ELF-1 (cell line): Measurements from ENCODE around the gene ACSBG1.
A peak's percentile ranks its signal among the peaks of the same experiment; 100 is the strongest.
"Not testable (repeated sequence)": the region's sequence is repeated elsewhere in the genome, so short reads cannot be mapped to it uniquely, and the experiment has no call there.

Experiments
- DNase-seq: peaks from one replicate; pipeline ENCODE4 v3.0.0-alpha.2; 2016; ENCODE audit warnings: low read depth, low spot score

ACSBG1 gene

GRCh38 chr15:78168608-78169007, 65.8 kb downstream of the ACSBG1 start:
- DNase-seq, result no peak

- no peak for DNase-seq
These were observed 67.0 kb downstream of the ACSBG1 start for GRCh38 chr15:78167227-78167888.

- no peak for DNase-seq
These were observed 70.4 kb downstream of the ACSBG1 start for GRCh38 chr15:78164010-78164409.

GRCh38 chr15:78162038-78162437, 72.3 kb downstream of the ACSBG1 start:
- DNase-seq, result no peak

GRCh38 chr15:78159395-78159794, 75.0 kb downstream of the ACSBG1 start:
- DNase-seq, result no peak

GRCh38 chr15:78157203-78157602, 77.2 kb downstream of the ACSBG1 start:
- no peak for DNase-seq

- no peak for DNase-seq
These were observed 77.7 kb downstream of the ACSBG1 start for GRCh38 chr15:78156653-78157052.

GRCh38 chr15:78155355-78155939, 78.9 kb downstream of the ACSBG1 start:
- no peak for DNase-seq

GRCh38 chr15:78154955-78155354, 79.4 kb downstream of the ACSBG1 start:
- DNase-seq, result no peak

GRCh38 chr15:78151075-78151474, 83.3 kb downstream of the ACSBG1 start:
- DNase-seq, result not testable (repeated sequence)

- DNase-seq, result peak; percentile 31
These were observed 84.3 kb downstream of the ACSBG1 start for GRCh38 chr15:78149805-78150751.

- DNase-seq, result peak; percentile 91
These were observed 85.1 kb downstream of the ACSBG1 start, which contains the start of gene IDH3A for GRCh38 chr15:78149068-78149804. IDH3A (plus strand) TSS chr15:78149362; CDS start chr15:78149404, 42 bp downstream.

GRCh38 chr15:78148392-78149067, 85.8 kb downstream of the ACSBG1 start:
- DNase-seq, result no peak

GRCh38 chr15:78147566-78147965, 86.8 kb downstream of the ACSBG1 start:
- DNase-seq, result no peak

GRCh38 chr15:78146425-78147154, 87.8 kb downstream of the ACSBG1 start:
- DNase-seq, result no peak

GRCh38 chr15:78142332-78142731, 92.0 kb downstream of the ACSBG1 start:
- no peak for DNase-seq

GRCh38 chr15:78140292-78140691, 94.1 kb downstream of the ACSBG1 start:
- DNase-seq, result no peak

GRCh38 chr15:78139578-78139977, 94.8 kb downstream of the ACSBG1 start:
- DNase-seq, result no peak

- no peak for DNase-seq
These were observed 100.6 kb downstream of the ACSBG1 start for GRCh38 chr15:78133801-78134200.

- peak; percentile 90 for DNase-seq
These were observed 102.9 kb downstream of the ACSBG1 start, which contains the start of gene CIB2 for GRCh38 chr15:78131295-78132061. CIB2 (minus strand) TSS chr15:78131445; CDS start chr15:78131215, 230 bp downstream.
